BLaER1 treated with 17β-estradiol and CSF1 and Interleukin-3, amounts not matched to agents 10 nM and 100 nM (cell line): ENCODE data around the gene HMOX1.
"Not testable (repeated sequence)": the region's sequence is repeated elsewhere in the genome, so short reads cannot be mapped to it uniquely, and the experiment has no call there.

Source experiments
- H3K27ac ChIP-seq, 11 experiments: shearing (Covaris generic); formaldehyde crosslinking; 2 replicates each; pipeline ENCODE4 v1.8.1; 2022
- H3K27me3 ChIP-seq, 11 experiments: shearing (Covaris generic); formaldehyde crosslinking; 2 replicates each; pipeline ENCODE4 v1.8.1; 2022
- H3K36me3 ChIP-seq, 11 experiments: shearing (Covaris generic); formaldehyde crosslinking; 2 replicates each; pipeline ENCODE4 v1.8.1; 2022
- H3K4me1 ChIP-seq, 10 experiments: shearing (Covaris generic); formaldehyde crosslinking; 2 replicates each; pipeline ENCODE4 v1.8.1; 2022
- H3K4me2 ChIP-seq, 11 experiments: shearing (Covaris generic); formaldehyde crosslinking; 2 replicates each; pipeline ENCODE4 v1.8.1; 2022
- H3K4me3 ChIP-seq, 10 experiments: shearing (Covaris generic); formaldehyde crosslinking; 2 replicates each; pipeline ENCODE4 v1.8.1; 2022
- H3K9ac ChIP-seq, 11 experiments: shearing (Covaris generic); formaldehyde crosslinking; 2 replicates each; pipeline ENCODE4 v1.8.1; 2022
- H3K9me3 ChIP-seq, 11 experiments: shearing (Covaris generic); formaldehyde crosslinking; replicated peaks in 1 of 11; 2 replicates each; pipeline ENCODE4 v1.8.1; 2022
- H4K20me1 ChIP-seq, 11 experiments: shearing (Covaris generic); formaldehyde crosslinking; 2 replicates each; pipeline ENCODE4 v1.8.1; 2022
- Cebpa-rat ChIP-seq, 11 experiments: shearing (Covaris generic); IDR thresholded peaks; 2 replicates each; pipeline ENCODE4 v1.8.1; 2022

Gene HMOX1

DNA sequence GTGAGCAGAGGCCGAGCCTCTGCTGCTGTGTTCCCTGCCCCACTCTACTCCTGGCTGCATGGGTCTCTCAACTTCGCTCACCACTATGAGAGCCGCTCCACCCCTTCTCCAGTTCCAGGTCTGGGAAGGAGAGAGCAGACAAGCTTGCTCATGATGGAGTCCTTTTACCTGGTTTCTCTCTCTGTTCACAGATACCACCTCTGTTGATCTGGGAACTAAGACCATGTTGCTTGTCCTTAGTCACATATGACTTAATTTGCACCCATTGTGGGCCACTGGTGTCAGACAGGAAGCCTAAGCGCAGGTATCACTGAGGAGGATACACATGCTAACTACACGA is 45.9 kb downstream of the HMOX1 start:
- peak overlapping the region in 8 of 11 experiments; percentile 9 to 41 (median 28); a peak in 10 of 22 replicates for H3K4me2 ChIP-seq
- no peak overlapping the region for H3K4me3 ChIP-seq
- H3K27me3 ChIP-seq: no peaks in the 10 kb centered on the region
- H3K27ac ChIP-seq: peak overlapping the region in 8 of 11 experiments; percentile 8 to 57 (median 32); a peak in 8 of 22 replicates
- no peak for TF ChIP-seq Cebpa-rat (IDR thresholded peaks at IDR 0.05)
- H3K9me3 ChIP-seq: peaks cover 0 to 5% (median 3%) of the 10 kb centered on the region in 11 experiments; a peak in 10 of 22 replicates
- H4K20me1 ChIP-seq: peaks cover 0 to 88% (median 62%) of the 10 kb centered on the region in 11 experiments; a peak in 18 of 22 replicates
- peak overlapping the region in 9 of 11 experiments; percentile 26 to 57 (median 42); a peak in 14 of 22 replicates for H3K9ac ChIP-seq
- H3K36me3 ChIP-seq: peaks cover 45 to 100% (median 88%) of the 10 kb centered on the region in 11 experiments
- peaks cover 12 to 42% (median 16%) of the 10 kb centered on the region in 10 experiments for H3K4me1 ChIP-seq

GRCh38 chr22:35430897-35431322 is 50.0 kb downstream of the HMOX1 start:
- H3K36me3 ChIP-seq: peaks cover 32 to 96% (median 81%) of the 10 kb centered on the region in 11 experiments
- TF ChIP-seq Cebpa-rat (IDR thresholded peaks at IDR 0.05): no peak
- H3K4me1 ChIP-seq: peaks cover 7 to 29% (median 15%) of the 10 kb centered on the region in 10 experiments
- H3K4me3 ChIP-seq: no peak overlapping the region
- H3K27me3 ChIP-seq: no peaks in the 10 kb centered on the region
- no peak overlapping the region for H3K9ac ChIP-seq
- no peak overlapping the region for H3K27ac ChIP-seq
- H4K20me1 ChIP-seq: peaks cover 0 to 55% (median 25%) of the 10 kb centered on the region in 11 experiments; a peak in 17 of 22 replicates
- H3K4me2 ChIP-seq: no peak overlapping the region
- H3K9me3 ChIP-seq: peaks cover 18 to 31% (median 27%) of the 10 kb centered on the region in 11 experiments

DNA sequence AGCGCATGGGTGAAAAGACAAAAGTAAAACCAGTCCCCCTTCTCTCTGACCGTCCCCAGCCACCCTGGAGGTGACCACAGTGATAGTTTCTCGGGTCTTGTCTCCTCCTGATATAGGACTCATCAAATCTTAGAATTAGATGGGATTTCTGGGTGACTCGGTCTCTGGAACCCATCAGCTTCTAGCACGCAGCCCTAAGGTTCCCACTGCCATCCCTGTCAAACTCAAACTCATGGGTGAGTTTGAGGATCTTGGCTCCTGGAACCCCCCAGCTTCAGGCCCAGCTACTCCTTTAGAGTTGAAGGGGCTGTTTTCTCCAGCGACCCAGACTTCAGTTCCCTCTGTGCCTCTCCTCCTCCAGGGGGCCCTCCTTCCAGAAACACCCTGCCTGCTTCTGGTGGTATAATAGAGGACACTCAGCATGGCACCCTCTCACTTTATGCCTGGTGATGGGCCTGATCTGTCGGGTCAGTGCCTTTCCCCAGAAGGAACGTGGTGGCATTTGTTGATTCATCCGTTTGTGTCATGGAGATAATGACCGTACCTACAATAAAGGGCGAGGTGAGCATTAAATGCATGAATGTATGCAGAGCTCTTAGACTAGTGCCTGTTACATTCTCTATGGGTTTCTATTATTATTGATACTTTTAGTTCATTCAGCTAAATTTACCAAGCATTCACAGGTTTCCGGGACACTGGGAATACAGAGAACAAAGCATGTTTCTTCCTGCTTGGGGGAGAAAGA is 50.8 kb downstream of the HMOX1 start:
- no peak for TF ChIP-seq Cebpa-rat (IDR thresholded peaks at IDR 0.05)
- Histone ChIP-seq H3K9me3 (peaks cover 18 to 31% (median 27%) of the 10 kb centered on the region in 11 experiments), H3K27me3 (no peaks in the 10 kb centered on the region), H3K27ac (no peak overlapping the region), H3K4me1 (peaks cover 0 to 21% (median 8%) of the 10 kb centered on the region in 10 experiments; a peak in 17 of 20 replicates), H3K36me3 (peaks cover 30 to 95% (median 74%) of the 10 kb centered on the region in 11 experiments), H3K4me3 (no peak overlapping the region), H4K20me1 (peaks cover 0 to 52% (median 18%) of the 10 kb centered on the region in 11 experiments; a peak in 14 of 22 replicates), H3K4me2 (no peak overlapping the region), H3K9ac (no peak overlapping the region)

- no peak overlapping the region for H3K4me2 ChIP-seq
- no peak for TF ChIP-seq Cebpa-rat (IDR thresholded peaks at IDR 0.05)
- no peaks in the 10 kb centered on the region for H3K27me3 ChIP-seq
- H3K9me3 ChIP-seq: peaks cover 18 to 31% (median 27%) of the 10 kb centered on the region in 11 experiments
- H4K20me1 ChIP-seq: peaks cover 0 to 45% (median 14%) of the 10 kb centered on the region in 11 experiments; a peak in 10 of 22 replicates
- H3K27ac ChIP-seq: no peak overlapping the region
- H3K4me1 ChIP-seq: peaks cover 0 to 20% (median 7%) of the 10 kb centered on the region in 10 experiments; a peak in 11 of 20 replicates
- H3K9ac ChIP-seq: no peak overlapping the region
- peaks cover 30 to 95% (median 69%) of the 10 kb centered on the region in 11 experiments for H3K36me3 ChIP-seq
- no peak overlapping the region for H3K4me3 ChIP-seq
These were observed 51.5 kb downstream of the HMOX1 start for GRCh38 chr22:35432228-35432905.

DNA sequence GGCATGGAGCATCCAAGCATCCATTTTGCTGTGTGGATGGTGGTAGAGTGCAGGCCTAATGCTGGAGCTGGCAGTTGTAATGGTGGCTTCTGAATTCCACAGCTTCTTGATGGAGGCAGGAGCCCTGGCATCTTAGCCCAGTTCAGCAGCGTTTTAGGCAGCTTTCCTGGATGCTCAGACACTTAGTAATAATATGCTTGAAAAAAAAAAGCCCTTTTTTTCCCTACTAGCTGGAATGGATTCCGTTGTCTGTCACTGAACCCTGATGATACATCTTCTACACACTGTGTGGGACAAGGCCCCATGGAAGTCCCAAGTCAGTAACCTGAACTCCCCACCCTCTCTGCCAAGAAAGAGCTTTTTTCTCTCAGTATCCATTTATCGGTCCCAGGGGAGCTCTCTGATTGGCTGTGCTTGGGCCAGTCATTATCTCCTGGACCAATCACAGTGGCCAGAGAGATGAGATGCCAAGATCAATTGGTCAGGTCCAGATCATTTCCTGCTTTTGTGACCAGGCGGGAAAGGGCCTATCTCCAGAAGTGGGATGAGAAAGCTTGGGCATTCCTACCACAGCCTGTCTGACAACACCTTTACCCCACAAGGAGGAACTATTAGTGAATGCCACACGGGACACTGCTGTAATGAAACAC is 53.3 kb downstream of the HMOX1 start:
- no peaks in the 10 kb centered on the region for H3K27me3 ChIP-seq
- peaks cover 18 to 31% (median 27%) of the 10 kb centered on the region in 11 experiments for H3K9me3 ChIP-seq
- H3K4me3 ChIP-seq: no peak overlapping the region
- H3K9ac ChIP-seq: no peak overlapping the region
- no peak overlapping the region for H3K4me2 ChIP-seq
- H3K27ac ChIP-seq: no peak overlapping the region
- peaks cover 0 to 14% (median 6%) of the 10 kb centered on the region in 10 experiments; a peak in 9 of 20 replicates for H3K4me1 ChIP-seq
- peaks cover 0 to 37% (median 14%) of the 10 kb centered on the region in 11 experiments; a peak in 10 of 22 replicates for H4K20me1 ChIP-seq
- H3K36me3 ChIP-seq: peaks cover 30 to 81% (median 57%) of the 10 kb centered on the region in 11 experiments
- TF ChIP-seq Cebpa-rat (IDR thresholded peaks at IDR 0.05): no peak

DNA sequence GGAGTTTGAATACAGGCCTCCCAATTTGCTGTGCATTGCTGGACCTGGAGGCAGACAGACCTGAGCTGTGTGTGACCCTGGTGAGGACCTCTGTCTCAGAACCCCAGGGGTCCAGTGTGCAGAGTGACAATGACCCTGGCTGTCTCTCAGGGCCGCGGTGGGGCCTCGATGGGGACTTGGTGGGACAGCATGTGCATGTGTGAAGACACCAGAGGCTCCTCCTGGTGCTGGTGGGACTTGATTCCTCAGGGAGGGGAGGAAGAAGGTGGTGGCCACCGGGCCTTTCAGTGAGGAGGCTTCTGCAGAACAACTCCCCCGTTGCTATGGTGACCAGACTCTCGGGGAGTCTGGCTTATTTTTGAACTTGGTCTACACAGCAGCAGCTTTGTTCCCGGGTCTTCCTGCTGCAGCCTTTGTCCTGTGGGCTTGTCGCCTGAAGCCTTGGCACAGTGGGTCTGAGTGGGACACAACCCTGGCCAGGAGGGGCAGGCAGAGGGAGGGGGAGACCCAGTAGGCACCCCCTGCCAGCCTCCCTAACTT is 54.4 kb downstream of the HMOX1 start:
- peaks cover 0 to 26% (median 9%) of the 10 kb centered on the region in 11 experiments; a peak in 7 of 22 replicates for H4K20me1 ChIP-seq
- H3K27me3 ChIP-seq: no peaks in the 10 kb centered on the region
- no peak overlapping the region for H3K4me2 ChIP-seq
- H3K9ac ChIP-seq: no peak overlapping the region
- peaks cover 18 to 31% (median 27%) of the 10 kb centered on the region in 11 experiments for H3K9me3 ChIP-seq
- peaks cover 30 to 70% (median 50%) of the 10 kb centered on the region in 11 experiments for H3K36me3 ChIP-seq
- no peak overlapping the region for H3K27ac ChIP-seq
- TF ChIP-seq Cebpa-rat (IDR thresholded peaks at IDR 0.05): no peak
- H3K4me1 ChIP-seq: peaks cover 0 to 6% (median 0%) of the 10 kb centered on the region in 10 experiments; a peak in 2 of 20 replicates
- no peak overlapping the region for H3K4me3 ChIP-seq

DNA sequence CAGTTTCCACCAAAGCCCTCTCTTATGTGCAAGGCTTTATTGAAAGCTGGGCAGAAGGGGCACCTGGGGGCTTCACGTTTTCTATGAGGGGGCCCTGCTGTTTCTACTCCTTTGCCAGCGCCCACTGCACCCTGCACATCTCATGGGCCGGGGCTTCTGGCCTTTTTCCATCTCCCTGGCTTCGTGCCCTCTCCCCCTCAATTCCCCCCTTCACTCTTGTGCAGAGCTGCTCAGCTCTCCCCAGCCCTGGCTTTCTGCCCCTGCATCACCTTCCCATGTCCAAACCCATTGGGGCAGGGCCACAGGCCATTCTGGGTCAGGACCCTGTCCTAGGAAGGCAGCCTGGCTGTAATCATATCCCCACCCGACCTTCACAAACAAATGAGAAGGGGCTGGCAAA is 55.5 kb downstream of the HMOX1 start:
- Histone ChIP-seq H3K4me1 (peaks cover 0 to 6% (median 0%) of the 10 kb centered on the region in 10 experiments; a peak in 2 of 20 replicates), H3K9ac (no peak overlapping the region), H3K4me2 (no peak overlapping the region), H3K4me3 (no peak overlapping the region), H4K20me1 (peaks cover 0 to 25% (median 5%) of the 10 kb centered on the region in 11 experiments; a peak in 6 of 22 replicates), H3K27ac (no peak overlapping the region), H3K9me3 (peaks cover 18 to 30% (median 27%) of the 10 kb centered on the region in 11 experiments), H3K36me3 (peaks cover 30 to 61% (median 40%) of the 10 kb centered on the region in 11 experiments), H3K27me3 (no peaks in the 10 kb centered on the region)
- TF ChIP-seq Cebpa-rat (IDR thresholded peaks at IDR 0.05): no peak

GRCh38 chr22:35437049-35437448 is 56.2 kb downstream of the HMOX1 start:
- Histone ChIP-seq H3K27me3 (no peaks in the 10 kb centered on the region), H3K36me3 (peaks cover 24 to 55% (median 34%) of the 10 kb centered on the region in 11 experiments), H3K4me3 (no peak overlapping the region), H4K20me1 (peaks cover 0 to 30% (median 5%) of the 10 kb centered on the region in 11 experiments; a peak in 6 of 22 replicates), H3K4me1 (peaks cover 0 to 6% (median 0%) of the 10 kb centered on the region in 10 experiments; a peak in 2 of 20 replicates), H3K27ac (no peak overlapping the region), H3K4me2 (no peak overlapping the region), H3K9me3 (peaks cover 18 to 25% (median 21%) of the 10 kb centered on the region in 11 experiments), H3K9ac (no peak overlapping the region)
- no peak for TF ChIP-seq Cebpa-rat (IDR thresholded peaks at IDR 0.05)

GRCh38 chr22:35438673-35439364 is 57.9 kb downstream of the HMOX1 start:
- not testable (repeated sequence) for H3K4me3 ChIP-seq, H3K4me2 ChIP-seq, H3K9ac ChIP-seq, H3K9me3 ChIP-seq, H3K27ac ChIP-seq, H3K27me3 ChIP-seq
- Histone ChIP-seq H4K20me1 (peaks cover 0 to 42% (median 5%) of the 10 kb centered on the region in 11 experiments; a peak in 6 of 22 replicates), H3K36me3 (peaks cover 6 to 37% (median 16%) of the 10 kb centered on the region in 11 experiments), H3K4me1 (peaks cover 0 to 12% (median 5%) of the 10 kb centered on the region in 10 experiments; a peak in 11 of 20 replicates)
